ENCODE data around the gene KCNF1.

KCNF1 gene

DNA sequence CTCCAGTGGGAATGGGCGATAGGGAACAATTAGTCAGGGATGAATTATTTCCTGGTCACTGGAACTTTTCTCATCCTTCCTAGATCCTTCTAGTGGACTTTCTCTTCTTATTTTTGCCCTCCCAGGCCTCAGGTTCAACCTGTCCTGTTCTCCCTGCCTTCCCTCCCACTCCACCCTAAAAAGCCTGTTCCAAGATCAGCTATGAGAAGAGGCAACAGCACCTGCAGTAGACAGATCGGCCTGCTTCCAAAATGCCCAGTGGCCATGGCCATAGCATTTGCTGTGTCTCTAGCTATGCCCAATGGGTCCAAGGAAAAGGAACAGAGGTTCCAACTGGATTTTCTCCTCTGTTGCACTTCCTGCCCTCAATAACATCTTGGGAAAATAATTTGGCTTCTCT, 16.5 kb upstream of the KCNF1 start:
- TF ChIP-seq, protein P1, sequence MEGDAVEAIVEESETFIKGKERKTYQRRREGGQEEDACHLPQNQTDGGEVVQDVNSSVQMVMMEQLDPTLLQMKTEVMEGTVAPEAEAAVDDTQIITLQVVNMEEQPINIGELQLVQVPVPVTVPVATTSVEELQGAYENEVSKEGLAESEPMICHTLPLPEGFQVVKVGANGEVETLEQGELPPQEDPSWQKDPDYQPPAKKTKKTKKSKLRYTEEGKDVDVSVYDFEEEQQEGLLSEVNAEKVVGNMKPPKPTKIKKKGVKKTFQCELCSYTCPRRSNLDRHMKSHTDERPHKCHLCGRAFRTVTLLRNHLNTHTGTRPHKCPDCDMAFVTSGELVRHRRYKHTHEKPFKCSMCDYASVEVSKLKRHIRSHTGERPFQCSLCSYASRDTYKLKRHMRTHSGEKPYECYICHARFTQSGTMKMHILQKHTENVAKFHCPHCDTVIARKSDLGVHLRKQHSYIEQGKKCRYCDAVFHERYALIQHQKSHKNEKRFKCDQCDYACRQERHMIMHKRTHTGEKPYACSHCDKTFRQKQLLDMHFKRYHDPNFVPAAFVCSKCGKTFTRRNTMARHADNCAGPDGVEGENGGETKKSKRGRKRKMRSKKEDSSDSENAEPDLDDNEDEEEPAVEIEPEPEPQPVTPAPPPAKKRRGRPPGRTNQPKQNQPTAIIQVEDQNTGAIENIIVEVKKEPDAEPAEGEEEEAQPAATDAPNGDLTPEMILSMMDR (conservative IDR thresholded peaks at IDR 0.05), result no peak
- no peak for TF ChIP-seq ZFX (IDR thresholded peaks at IDR 0.05)
- H3K27ac ChIP-seq, result no peak overlapping the region

DNA sequence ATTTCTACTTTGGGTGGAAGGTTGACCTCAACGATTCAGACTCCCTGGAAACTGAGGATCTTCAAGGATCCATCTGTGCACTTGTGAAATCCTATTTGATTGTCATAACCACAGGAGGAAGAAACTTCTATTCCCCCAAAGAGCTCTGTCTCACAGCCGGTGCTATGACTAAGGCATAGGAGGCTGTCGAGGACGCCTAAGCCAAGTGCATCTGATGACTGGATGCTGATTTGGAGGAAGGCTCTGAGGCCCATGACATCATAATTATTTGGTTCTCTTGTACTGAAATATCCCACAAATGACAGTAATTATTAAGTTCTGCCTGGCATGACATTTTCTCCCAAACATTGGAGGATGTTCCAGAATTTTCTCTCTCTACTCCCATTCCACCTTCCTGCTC, 13.8 kb upstream of the KCNF1 start:
- no peak overlapping the region for H3K27ac ChIP-seq
- TF ChIP-seq, protein P1 (conservative IDR thresholded peaks at IDR 0.05), result no peak
- no peak for TF ChIP-seq ZFX (IDR thresholded peaks at IDR 0.05)

DNA sequence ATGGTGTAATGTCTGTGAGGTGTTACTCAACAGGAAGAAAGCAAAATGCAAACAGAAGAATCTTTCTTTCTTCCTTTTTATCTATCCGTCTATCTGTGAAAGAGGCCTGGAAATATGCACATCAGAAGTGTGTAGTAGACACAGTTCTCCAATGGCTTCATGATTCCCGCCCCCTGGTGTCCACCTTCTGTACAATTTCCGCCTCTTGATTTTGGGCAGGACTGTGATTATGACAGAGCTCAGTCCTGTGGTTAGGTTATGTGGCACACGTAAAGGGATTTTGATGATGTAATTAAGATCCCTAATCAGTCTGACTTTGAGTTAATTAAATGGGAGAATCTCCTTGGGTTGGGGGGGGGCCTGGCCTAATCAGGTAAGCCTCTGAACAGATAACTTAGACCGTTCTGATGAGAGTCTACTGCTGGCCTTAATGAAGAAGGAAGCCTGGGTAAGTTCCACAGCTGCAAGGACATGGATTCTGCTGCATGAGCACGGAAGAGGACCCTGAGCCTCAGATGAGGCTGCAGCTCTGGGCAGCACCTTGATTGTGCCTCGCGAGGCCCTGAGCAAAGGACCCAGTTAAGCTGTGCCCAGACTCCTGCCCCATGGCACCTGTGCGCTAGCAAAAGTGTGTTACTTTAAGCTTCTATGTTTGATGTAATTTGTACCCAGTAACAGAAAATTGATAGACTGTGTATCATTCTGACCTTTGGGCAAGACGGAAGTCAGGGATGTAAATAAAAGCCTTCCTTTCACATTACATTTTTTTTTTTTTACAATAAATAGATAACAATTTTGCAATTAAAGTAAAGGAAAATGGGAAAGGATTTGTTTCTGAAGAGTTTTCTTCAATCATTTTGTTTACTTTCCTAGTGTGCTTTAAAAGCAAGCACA, 11.3 kb upstream of the KCNF1 start:
- TF ChIP-seq, protein P1 (conservative IDR thresholded peaks at IDR 0.05), result peak; percentile 64
- TF ChIP-seq ZFX (IDR thresholded peaks at IDR 0.05), result no peak
- no peak overlapping the region for H3K27ac ChIP-seq

DNA sequence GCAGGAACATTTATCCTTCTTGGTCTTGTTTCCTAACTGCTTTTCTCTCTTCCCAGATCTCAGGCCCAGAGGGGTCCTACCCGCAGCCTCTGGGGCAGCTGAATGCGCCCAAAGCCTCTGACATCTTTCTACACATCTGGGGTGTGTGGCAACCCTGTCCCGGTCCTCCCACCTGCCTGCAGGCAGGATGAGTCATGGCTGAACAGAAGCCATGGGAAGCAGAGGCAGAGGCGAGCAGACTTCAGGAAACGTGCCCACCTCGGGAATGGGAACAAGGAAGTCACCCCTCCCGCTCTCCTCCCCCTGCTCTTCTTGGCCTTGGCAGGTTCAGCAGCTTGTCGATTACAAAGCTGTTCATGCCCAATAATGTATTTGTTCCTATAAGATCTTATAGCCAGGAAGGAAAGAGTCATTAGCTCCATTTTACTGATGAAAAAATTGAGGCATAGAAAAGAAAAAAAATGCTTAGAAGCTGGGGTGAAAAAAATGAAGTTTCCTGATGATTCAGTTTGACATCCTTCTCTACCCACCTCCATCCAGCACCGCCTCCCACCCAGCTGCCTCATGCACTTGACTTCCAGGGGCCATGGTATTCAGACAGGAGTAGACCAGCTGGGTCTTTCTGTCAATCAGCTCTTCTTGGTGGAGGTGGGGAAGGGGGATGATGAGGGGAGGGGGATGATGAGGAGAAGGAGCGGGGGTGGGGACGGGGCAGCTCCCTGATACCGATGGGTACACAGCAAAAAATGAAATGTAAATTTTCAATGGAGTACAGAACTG, 10.4 kb upstream of the KCNF1 start:
- TF ChIP-seq, protein P1 (conservative IDR thresholded peaks at IDR 0.05), result no peak
- no peak for TF ChIP-seq ZFX (IDR thresholded peaks at IDR 0.05)
- H3K27ac ChIP-seq, result no peak overlapping the region

DNA sequence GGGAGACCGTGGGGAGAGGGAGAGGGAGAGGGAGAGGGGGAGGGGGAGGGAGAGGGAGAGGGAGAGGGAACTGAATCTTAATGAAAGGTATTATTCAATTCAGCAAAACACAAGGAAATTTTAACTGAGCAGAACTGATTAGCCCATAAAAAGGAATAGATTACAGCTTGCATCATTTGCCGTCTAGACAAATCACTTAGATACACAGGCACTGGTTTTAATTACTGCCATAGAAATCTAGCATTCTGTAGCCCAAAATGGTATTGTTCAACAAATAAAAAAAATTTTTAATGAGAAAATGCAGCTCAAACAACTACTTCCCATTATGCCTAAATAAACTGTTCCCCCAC, 7.9 kb upstream of the KCNF1 start:
- TF ChIP-seq, protein P1 (conservative IDR thresholded peaks at IDR 0.05), result no peak
- TF ChIP-seq ZFX (IDR thresholded peaks at IDR 0.05), result no peak

DNA sequence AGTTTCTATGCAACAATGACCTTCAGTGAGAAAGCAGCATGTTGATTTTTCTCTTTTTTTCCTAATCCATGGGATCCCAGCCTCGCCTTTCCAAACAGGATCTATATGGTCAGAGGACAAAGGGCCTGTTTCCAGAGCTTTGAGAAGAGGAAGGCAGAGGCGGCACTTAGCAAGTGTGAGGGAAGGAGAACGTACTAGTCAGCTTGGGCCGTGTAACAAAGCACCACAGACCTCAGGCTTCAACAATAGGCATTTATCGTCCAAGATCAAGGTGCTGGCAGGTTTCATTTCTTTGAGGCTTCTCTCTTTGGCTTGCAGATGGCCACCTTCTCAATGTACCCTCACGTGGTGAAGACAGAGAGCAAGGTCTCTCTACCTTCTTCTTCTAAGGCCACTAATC, 7.3 kb upstream of the KCNF1 start:
- H3K27ac ChIP-seq, result no peak overlapping the region

More for the DNA sequence above, 7.9 kb upstream of the KCNF1 start:
- no peak overlapping the region for H3K27ac ChIP-seq

More for the DNA sequence above, 7.3 kb upstream of the KCNF1 start:
- TF ChIP-seq, protein P1 (conservative IDR thresholded peaks at IDR 0.05), result no peak
- TF ChIP-seq ZFX (IDR thresholded peaks at IDR 0.05), result no peak
